ENCODE results near the gene CACNA1A. TPM values are rescaled to one million over a fixed set of nuclear protein-coding genes. Genes with fewer than 3 reads are reported as not detected.

The CACNA1A gene
- total RNA-seq, 1 donor from 2014 or later = 8.6 TPM

- TF ChIP-seq POLR2AphosphoS5 (IDR thresholded peaks at IDR 0.05; ENCODE audit: insufficient read depth in 1 of 2, low read depth in 1 of 2) (no peak), CTCF (IDR thresholded peaks at IDR 0.05) (no peak), POLR2A (IDR thresholded peaks at IDR 0.05) (no peak)
- no peak for DNase-seq (ENCODE audit: extremely low spot score in 2 of 2)
- no peaks in the 10 kb centered on the region for H3K27me3 ChIP-seq
- H3K36me3 ChIP-seq = no peaks in the 10 kb centered on the region
- no peaks in the 10 kb centered on the region for H3K4me1 ChIP-seq
- H3K4me3 ChIP-seq = no peak overlapping the region
- H3K27ac ChIP-seq = no peak overlapping the region
- intact Hi-C loops (cut with DNase I) = loop anchor here (5.0 kb wide), 1 partner anchor 308 kb away; no protein-coding TSS in a partner anchor
- no peaks in the 10 kb centered on the region for H3K9me3 ChIP-seq
These were observed 222.4 kb downstream of the CACNA1A start for GRCh38 chr19:13283871-13284270.

- H3K27me3 ChIP-seq = no peaks in the 10 kb centered on the region
- DNase-seq (ENCODE audit: extremely low spot score in 2 of 2) = no peak
- no peaks in the 10 kb centered on the region for H3K9me3 ChIP-seq
- no peak overlapping the region for H3K27ac ChIP-seq
- H3K4me1 ChIP-seq = no peaks in the 10 kb centered on the region
- no peak for TF ChIP-seq CTCF (IDR thresholded peaks at IDR 0.05)
- TF ChIP-seq POLR2A (IDR thresholded peaks at IDR 0.05) = no peak
- no peak for TF ChIP-seq POLR2AphosphoS5 (IDR thresholded peaks at IDR 0.05; ENCODE audit: insufficient read depth in 1 of 2, low read depth in 1 of 2)
- intact Hi-C loops (cut with DNase I) = loop anchor here (5.0 kb wide), 1 partner anchor 310 kb away; no protein-coding TSS in a partner anchor
- H3K36me3 ChIP-seq = no peaks in the 10 kb centered on the region
- no peak overlapping the region for H3K4me3 ChIP-seq
These were observed 223.7 kb downstream of the CACNA1A start for GRCh38 chr19:13282486-13283065.

GRCh38 chr19:13281567-13282291, 224.6 kb downstream of the CACNA1A start:
- no peak for DNase-seq (ENCODE audit: extremely low spot score in 2 of 2)
- Histone ChIP-seq H3K4me1 (no peaks in the 10 kb centered on the region), H3K9me3 (no peaks in the 10 kb centered on the region), H3K27me3 (no peaks in the 10 kb centered on the region), H3K4me3 (no peak overlapping the region), H3K36me3 (no peaks in the 10 kb centered on the region), H3K27ac (no peak overlapping the region)
- intact Hi-C loops (cut with DNase I) = loop anchor here (5.0 kb wide), 1 partner anchor 311 kb away; no protein-coding TSS in a partner anchor
- TF ChIP-seq CTCF (IDR thresholded peaks at IDR 0.05) = no peak
- no peak for TF ChIP-seq POLR2AphosphoS5 (IDR thresholded peaks at IDR 0.05; ENCODE audit: insufficient read depth in 1 of 2, low read depth in 1 of 2)

GRCh38 chr19:13277104-13277809, 229.0 kb downstream of the CACNA1A start:
- DNase-seq (ENCODE audit: extremely low spot score in 2 of 2) = no peak
- Histone ChIP-seq H3K4me3 (no peak overlapping the region), H3K9me3 (no peaks in the 10 kb centered on the region), H3K27me3 (no peaks in the 10 kb centered on the region), H3K4me1 (no peaks in the 10 kb centered on the region), H3K36me3 (no peaks in the 10 kb centered on the region), H3K27ac (no peak overlapping the region)
- intact Hi-C loops (cut with DNase I) = no loop called here
- TF ChIP-seq POLR2AphosphoS5 (IDR thresholded peaks at IDR 0.05; ENCODE audit: insufficient read depth in 1 of 2, low read depth in 1 of 2) (no peak), CTCF (IDR thresholded peaks at IDR 0.05) (peak; percentile 72 to 85 (median 75))
